Measurements from ENCODE around the gene GSK3B.

GRCh38 chr3:120143676-120144075, 49.4 kb upstream of the GSK3B start:
- TF ChIP-seq, protein P1, sequence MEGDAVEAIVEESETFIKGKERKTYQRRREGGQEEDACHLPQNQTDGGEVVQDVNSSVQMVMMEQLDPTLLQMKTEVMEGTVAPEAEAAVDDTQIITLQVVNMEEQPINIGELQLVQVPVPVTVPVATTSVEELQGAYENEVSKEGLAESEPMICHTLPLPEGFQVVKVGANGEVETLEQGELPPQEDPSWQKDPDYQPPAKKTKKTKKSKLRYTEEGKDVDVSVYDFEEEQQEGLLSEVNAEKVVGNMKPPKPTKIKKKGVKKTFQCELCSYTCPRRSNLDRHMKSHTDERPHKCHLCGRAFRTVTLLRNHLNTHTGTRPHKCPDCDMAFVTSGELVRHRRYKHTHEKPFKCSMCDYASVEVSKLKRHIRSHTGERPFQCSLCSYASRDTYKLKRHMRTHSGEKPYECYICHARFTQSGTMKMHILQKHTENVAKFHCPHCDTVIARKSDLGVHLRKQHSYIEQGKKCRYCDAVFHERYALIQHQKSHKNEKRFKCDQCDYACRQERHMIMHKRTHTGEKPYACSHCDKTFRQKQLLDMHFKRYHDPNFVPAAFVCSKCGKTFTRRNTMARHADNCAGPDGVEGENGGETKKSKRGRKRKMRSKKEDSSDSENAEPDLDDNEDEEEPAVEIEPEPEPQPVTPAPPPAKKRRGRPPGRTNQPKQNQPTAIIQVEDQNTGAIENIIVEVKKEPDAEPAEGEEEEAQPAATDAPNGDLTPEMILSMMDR (IDR thresholded peaks at IDR 0.05), result no peak
- no peak for TF ChIP-seq EZH2 (IDR thresholded peaks at IDR 0.05; ENCODE audit: borderline replicate concordance, insufficient read depth, low read depth, low read length, poor library complexity, severe bottlenecking)

All from B cell (primary cell).